KBM-7 (cell line): ENCODE results near the gene SYNGR3.

ENCODE experiments used
- DNase-seq: peaks from one replicate; pipeline ENCODE4 v3.0.0-alpha.2; 2015
- in situ Hi-C: fragments of 300-500 bp; cut with MboI; formaldehyde crosslinking; loops from 2 replicates; pipeline ENCODE4 v1.14.3; 2020; ENCODE audit warnings: low sequenced_read_pairs, low pct_unique_long_range_greater_than_20kb, mixed read lengths

Gene SYNGR3

DNA sequence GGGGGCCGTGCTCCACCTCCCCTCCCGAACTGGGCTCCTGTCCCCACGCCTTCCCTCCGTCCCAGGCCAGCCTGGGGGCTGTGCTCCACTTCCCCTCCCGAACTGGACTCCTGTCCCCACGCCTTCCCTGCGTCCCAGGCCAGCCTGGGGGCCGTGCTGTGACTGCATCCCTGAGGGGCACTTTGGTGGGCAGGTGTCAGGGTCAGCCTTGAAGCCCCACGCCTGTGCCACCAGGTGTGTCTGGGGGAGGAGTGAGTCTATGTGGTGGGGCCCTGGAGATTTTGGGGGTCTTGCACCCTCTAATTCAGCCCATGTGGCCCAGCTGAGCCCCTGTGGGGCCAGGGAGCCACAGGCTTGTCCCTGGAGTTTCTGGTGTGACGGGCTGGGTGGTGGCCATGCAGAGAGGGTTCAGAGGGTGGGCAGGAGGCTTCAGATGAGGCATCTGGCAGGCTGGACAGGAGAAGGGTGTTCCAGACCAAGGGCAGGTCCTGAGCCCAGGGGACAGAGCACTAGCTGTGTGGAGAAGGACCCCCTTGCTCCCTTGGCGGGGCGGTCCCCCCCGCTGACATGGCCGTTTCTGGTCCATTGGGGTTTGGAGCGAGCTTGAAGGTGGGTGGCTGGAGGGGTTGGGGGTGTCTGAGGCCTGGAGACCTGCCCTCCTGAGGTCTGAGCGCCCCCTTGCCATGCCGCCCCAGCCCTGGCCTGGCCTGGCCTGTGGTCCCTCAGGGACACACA lies 45.1 kb downstream of the SYNGR3 start:
- in situ Hi-C loops, result no loop called here

DNA sequence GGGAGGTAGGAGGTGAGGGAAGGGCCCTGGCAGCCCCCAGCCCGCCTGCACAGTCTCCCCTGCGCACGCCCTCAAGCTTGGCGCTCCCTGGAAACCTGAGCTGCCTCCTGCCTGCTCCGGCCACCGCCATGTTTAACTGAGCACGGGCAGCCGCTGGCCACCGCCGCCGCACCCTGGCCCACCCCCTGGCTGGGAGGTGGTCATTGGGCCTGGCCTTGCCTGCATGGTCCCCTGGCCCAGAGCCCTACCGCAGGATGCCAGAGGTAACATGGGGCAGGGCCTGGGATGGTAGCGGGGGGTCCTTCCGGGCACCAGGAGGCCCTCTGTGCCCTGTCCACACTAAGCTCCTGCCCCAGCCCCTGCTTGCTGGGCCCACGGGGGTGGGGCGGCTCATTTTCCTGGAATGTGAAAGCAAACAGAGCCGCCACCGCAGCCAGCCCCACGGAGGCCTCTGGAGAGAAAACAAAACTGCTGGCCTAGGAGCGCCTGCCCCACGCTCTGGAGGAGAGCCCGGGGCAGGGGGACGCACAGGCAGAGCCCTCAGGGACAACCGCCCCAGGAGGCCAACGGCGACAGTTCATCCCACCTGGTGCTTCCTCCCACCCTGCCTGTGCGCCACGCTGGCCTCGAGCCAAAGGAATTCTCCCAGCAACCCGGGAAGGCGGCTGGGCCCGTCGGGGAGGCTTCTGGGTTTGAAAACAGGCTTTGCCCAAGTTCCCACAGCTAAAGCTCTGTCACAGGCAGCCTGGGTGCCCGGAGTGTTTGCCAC lies 45.8 kb downstream of the SYNGR3 start:
- DNase-seq, result no peak
- in situ Hi-C loops, result no loop called here

More for the DNA sequence above, 45.1 kb downstream of the SYNGR3 start:
- no peak for DNase-seq

DNA sequence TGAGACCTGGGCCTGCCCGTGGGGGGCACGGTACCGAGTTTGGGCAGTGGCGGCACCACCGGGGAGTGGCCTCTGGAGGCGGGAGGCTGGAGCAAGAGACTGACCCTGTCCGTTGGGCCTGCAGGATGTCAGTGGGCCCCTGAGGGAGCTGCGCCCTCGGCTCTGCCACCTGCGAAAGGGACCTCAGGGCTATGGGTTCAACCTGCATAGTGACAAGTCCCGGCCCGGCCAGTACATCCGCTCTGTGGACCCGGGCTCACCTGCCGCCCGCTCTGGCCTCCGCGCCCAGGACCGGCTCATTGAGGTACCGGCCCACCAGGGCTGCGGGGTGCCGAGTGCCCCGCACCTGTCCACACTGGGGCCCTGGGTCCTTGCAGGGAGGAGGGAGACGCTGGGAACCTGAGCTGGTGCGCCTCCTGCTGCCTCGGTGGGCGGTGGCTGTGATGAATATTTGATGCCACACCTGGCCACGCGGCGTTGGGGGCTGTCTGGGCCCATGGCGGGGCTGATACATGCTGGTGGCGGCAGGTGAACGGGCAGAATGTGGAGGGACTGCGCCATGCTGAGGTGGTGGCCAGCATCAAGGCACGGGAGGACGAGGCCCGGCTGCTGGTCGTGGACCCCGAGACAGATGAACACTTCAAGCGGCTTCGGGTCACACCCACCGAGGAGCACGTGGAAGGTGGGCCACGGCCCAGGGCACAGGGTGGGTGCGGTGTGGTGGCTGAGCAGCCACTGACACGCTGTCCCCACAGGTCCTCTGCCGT lies 46.6 kb downstream of the SYNGR3 start:
- in situ Hi-C loops, result no loop called here
- no peak for DNase-seq

DNA sequence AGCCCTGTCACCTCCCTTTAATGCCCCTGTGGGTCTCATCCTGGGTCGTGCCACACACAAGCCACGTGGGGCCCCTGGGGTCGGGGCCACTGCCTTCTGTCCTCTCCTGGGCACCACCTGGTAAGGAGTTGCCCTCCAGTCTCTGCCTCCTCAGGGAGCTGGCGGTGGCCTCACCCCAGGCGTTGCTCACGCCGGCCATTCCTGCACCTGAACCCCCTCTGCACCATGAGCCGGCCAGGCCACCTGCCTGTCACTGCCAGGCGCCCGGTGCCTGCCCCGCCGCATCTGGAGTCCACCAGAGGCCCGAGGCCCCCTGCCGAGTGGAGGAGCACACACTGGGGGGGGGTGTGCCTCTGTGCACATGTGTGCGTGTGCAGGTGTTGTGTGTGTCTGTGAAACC lies 47.3 kb downstream of the SYNGR3 start:
- in situ Hi-C loops, result no loop called here
- no peak for DNase-seq

DNA sequence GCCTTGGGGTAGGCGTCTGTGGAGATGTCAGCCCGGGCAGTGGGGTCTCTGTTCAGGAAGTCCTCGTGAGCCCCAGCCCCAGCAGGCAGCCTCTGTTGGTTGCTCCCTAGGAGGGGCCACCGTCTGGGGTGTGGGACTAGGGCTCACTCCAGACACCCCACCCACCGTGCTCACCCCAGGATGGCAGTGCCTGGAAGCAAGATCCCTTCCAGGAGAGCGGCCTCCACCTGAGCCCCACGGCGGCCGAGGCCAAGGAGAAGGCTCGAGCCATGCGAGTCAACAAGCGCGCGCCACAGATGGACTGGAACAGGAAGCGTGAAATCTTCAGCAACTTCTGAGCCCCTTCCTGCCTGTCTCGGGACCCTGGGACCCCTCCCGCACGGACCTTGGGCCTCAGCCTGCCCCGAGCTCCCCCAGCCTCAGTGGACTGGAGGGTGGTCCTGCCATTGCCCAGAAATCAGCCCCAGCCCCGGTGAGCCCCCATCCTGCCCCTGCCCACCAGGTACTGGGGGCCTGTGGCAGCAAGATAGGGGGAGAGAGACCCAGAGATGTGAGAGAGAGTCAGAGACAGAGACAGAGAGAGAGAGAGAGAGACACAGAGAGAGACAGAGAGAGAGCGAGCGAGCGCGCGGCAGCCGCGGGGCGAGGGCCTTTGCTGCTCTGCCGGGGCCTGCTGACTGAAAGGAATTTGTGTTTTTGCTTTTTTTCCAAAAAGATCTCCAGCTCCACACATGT lies 48.0 kb downstream of the SYNGR3 start:
- no peak for DNase-seq
- in situ Hi-C loops, result no loop called here

DNA sequence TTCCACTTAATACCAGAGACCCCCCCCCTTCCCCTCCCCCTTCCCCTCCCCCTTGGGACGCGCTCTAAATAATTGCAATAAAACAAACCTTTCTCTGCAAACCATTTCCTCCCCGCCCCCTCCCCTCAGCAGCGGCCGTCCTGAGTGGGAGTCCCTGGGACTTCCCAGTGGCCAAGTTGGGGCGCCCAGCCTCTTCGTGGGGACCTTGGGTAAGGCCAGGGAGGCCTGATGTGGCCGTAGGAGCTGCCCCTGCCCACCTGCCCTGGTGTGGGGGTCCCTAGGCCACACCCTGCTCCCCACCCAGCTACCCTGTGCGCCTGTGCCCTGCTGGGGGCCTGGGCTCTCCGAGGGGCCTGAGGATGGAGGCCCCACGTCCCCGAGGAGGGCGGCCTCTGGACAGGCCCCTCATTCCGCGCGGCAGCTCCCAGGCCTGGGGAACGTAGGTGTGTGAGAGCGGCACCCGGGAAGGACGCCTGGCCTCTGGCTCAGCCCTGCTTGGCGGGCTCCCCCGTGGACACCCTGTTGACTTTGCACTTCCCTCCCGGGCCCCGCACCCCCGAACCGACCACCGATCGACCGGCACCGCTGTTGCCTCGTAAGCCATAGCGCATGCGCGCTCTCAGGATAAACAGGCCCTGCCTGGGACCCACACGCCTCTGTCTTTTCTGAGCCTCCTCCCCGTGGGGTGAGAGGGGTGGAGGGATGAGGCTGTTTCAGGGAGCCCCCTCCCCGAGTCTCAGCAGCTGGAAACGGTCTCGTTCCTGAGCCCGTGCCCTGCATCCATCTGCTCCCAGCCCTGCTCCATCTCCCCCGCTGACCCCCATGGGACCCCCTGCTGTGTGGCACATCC lies 48.8 kb downstream of the SYNGR3 start:
- in situ Hi-C loops, result no loop called here
- DNase-seq, result no peak

DNA sequence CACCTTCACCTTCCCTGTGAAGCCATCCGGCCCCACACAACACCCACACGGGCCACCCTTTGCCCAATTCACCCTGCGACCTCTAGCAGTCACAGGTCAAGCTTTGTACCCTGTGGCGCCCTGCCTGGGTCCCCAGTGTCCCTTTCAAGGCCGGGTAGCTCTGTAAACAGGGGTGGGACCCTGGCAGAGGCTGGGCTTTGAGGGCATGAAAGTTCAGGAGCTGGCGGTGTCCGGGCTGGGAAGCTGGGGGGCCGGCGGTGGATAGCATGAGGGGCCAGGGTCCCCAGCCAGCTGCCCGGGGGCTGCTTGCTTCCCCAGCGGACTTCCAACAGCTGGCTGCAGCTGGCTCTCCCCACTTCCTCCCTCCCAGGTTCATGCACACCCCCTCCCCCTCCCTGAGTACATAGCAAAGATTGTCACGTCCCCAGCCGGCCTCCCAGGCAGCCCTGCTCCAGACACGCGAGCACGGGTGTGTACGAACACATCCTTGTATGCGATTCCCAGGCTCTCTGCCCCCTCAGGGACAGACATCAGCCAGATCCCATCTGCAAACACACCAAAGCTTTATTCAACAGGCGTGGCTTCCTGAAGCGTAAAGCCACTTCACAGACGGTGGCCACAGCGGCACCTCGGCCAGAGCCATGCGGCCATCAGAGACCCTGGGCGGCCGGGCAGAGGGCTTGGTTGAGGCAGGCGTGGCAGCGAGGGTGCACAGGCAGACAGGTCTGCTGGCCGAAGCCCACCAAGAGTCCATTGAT lies 49.7 kb downstream of the SYNGR3 start:
- in situ Hi-C loops, result no loop called here
- DNase-seq, result no peak

DNA sequence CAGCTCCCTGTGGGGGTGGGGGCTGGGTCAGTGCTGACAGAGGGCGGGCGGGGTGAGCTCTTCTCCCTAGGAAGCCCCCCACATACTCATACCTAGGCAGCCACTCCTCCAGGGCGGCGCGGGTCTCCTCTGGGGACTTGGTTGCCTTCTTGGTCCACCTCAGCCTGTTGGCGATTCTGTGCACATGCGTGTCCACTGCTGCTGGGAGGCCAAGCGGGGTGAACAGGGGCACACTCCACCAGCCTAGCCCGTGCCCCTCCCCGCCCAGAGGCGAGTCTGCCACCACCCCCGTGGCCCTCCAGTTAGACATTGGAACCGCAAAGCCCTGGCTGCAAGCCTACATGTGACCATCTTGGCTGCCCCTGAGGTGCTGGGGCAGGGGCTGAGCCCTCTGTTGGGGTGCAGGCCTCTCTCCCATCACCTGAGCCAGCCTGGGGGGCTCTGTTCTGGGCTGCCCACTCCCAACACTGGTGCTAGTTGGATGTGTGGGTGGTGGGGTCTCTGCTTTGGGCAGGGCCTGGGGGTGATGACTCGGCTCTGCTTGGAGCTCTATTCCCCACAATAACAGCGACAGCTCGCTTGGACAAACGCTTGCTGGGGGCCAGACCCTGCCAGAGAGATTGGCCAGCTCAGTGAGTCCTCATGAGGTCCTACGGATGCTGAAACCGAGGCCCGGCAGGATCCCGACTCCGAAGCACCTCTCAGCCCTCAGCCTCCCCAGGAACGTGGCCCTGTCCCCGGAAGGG lies 50.4 kb downstream of the SYNGR3 start:
- in situ Hi-C loops, result no loop called here
- no peak for DNase-seq

DNA sequence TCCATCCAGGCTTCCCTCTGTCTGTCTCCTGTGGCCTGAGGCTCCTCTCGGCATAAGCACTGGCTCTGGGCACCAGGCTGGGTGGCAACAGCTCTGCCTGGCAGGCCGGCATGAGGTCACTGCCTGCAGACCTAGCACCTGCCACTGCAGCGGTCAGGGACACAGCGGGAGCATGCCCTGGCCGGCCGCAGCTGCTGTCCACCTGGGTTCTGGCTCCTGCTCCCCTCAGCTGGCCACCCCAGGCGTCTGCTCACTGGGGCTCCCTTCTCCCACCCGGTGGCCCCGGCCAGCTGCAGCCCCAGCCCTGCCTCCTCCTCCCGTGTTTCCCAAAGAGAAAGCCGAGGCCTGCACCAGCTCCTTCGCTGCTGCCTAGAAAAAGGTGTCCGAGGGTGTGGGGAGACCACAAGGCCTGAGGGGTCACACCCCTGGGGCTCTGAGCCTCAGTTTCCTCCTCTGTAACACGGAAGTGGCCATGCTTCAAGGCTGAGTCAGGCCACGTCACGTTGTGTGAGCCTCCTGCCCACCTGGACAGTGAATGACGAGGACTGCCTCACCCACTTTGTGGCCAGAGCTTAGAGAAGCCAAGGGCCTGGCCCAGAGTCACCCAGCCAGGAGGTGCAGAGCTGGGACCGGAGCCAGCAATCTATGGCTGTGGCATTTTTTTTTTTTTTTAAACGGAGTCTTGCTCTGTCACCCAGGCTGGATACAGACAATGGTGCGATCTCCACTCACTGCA lies 51.2 kb downstream of the SYNGR3 start:
- no peak for DNase-seq
- in situ Hi-C loops, result no loop called here

DNA sequence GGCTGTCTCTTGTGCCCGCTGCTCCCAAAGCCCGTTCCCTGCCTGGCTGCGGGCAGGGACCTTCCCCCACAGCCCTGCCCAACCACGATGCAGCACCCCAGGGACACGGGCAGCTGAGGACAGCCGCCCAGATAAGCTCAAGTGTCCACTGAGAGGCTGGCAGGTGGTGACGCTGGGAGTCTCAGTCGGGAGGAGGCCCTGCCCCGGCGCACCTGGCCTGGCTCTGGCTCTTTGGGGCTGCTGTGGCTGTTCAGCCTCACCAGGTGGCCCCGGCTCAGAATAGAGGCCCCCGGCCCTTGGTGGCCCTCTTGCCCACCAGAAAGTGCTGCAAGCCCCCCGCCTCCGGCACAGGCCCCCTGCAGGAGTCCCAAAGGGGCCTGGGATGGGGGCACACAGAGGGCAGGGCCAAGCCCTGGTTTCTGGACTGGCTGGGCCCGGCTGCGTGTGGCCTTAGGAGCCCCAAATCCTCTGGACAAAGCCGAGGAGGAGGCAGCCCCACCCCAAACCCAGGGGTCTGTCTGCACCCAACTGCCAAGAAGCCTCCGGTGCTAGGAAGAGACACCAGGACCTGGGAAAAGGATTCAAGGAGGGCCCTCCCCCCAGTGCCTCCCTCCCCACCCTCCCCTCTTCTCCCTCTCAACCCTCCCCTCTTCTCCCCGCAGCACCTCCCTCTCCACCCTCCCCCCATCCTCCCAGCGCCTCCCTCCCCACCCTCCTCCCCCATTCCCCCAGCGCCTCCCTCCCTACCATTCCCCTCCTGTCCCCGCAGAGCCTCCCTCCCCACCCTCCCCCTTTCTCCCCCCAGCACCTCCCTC lies 52.6 kb downstream of the SYNGR3 start:
- in situ Hi-C loops, result no loop called here
- DNase-seq, result no peak

DNA sequence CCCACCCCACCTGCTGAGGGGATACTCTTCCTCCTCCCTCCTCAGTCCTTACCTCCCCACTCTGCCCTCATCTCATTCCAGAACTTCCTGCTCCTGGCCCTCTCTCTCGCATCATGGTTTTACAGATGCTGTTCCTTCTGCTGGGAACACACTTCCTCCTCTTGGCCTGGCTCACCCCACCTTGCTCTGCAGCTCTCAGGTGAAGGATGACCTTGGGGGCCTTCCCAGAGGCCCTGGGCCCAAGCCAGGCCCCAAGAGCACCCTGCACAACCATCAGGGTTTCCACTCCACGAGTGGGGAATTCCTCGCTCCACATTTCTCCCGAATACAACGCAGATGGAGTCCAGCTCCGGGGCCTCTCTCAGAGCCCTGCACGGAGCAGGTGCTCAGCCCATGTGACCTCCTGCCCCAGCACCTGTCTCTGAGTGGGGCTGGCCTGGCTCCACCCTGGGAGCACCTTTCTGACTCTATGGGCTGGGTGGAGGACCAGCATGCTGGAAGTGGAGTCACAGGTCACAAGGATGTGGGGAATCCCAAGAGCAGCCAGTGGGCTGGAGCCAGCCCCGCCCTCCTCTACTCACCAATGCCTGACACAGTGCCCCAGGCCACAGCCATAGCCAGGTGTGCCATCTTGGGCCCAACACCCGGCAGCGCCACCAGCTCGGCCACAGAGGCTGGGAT lies 53.4 kb downstream of the SYNGR3 start:
- in situ Hi-C loops, result no loop called here
- DNase-seq, result no peak
